HG02798 (cell line): ENCODE measurements around the gene PLAC8.
"Not testable (repeated sequence)": the region's sequence is repeated elsewhere in the genome, so short reads cannot be mapped to it uniquely, and the experiment has no call there.

Experiments
- ATAC-seq: cut with Tn5 transposase; IDR thresholded peaks from one replicate; pipeline ENCODE4 v1.9.1; 2021; ENCODE audit warnings: mild to moderate bottlenecking; ENCODE audit not compliant: unreplicated experiment, poor library complexity

PLAC8 gene

GRCh38 chr4:83112678-83113428 is 1.7 kb downstream of the PLAC8 start:
- ATAC-seq: no peak

- peak; percentile 33 for ATAC-seq
Measured at GRCh38 chr4:83112231-83112630, 2.3 kb downstream of the PLAC8 start.

GRCh38 chr4:83111751-83112141 is 2.8 kb downstream of the PLAC8 start:
- ATAC-seq: not testable (repeated sequence)

- no peak for ATAC-seq
Measured at GRCh38 chr4:83110970-83111750, 3.4 kb downstream of the PLAC8 start.

- ATAC-seq: peak; percentile 80
Measured at GRCh38 chr4:83110223-83110945, 4.1 kb downstream of the PLAC8 start.

- peak; percentile 30 for ATAC-seq
Measured at GRCh38 chr4:83109480-83110222, 4.9 kb downstream of the PLAC8 start.

GRCh38 chr4:83108101-83108861 is 6.2 kb downstream of the PLAC8 start:
- no peak for ATAC-seq

GRCh38 chr4:83107631-83108030 is 6.9 kb downstream of the PLAC8 start:
- no peak for ATAC-seq

- no peak for ATAC-seq
Measured at GRCh38 chr4:83104991-83105390, 9.5 kb downstream of the PLAC8 start.

- no peak for ATAC-seq
Measured at GRCh38 chr4:83096397-83096796, 18.1 kb downstream of the PLAC8 start.

- ATAC-seq: no peak
Measured at GRCh38 chr4:83093060-83093640, 21.4 kb downstream of the PLAC8 start.

GRCh38 chr4:83089410-83090157 is 24.9 kb downstream of the PLAC8 start:
- no peak for ATAC-seq

GRCh38 chr4:83084956-83085355 is 29.6 kb downstream of the PLAC8 start:
- ATAC-seq: not testable (repeated sequence)

GRCh38 chr4:83083925-83084475 is 30.5 kb downstream of the PLAC8 start:
- ATAC-seq: no peak

- no peak for ATAC-seq
Measured at GRCh38 chr4:83082777-83083176, 31.8 kb downstream of the PLAC8 start.

- ATAC-seq: no peak
Measured at GRCh38 chr4:83080561-83080960, 34.0 kb downstream of the PLAC8 start.

- no peak for ATAC-seq
Measured at GRCh38 chr4:83075311-83076095, 39.0 kb downstream of the PLAC8 start.
